Astrocyte of the hippocampus (primary cell): ENCODE results near the gene TCF12.

Source experiments
- DNase-seq: peaks from one replicate; pipeline ENCODE4 v3.0.0; 2011; ENCODE audit warnings: low read depth, low spot score

TCF12 gene

DNA sequence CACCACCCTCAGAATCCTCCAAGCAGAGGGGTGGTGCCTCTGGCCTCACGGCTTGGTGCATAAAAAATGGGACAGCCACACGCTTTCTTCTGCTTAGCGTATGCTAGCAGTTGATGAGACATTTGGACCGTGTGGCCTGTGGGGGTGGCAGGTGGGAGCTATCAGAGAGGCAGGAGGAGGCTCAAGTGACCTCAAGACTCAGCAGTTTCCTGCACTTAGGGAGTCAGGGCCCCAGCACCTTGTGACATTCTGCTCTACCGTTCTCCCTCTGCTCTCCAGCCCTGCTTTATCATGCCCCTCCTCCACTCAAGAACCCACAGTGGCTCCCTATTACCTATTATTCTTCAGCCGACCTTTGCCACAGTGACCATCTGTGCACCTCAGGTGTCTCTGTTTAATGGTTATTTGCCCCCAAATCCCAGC lies 416.9 kb downstream of the TCF12 start:
- DNase-seq, result no peak

DNA sequence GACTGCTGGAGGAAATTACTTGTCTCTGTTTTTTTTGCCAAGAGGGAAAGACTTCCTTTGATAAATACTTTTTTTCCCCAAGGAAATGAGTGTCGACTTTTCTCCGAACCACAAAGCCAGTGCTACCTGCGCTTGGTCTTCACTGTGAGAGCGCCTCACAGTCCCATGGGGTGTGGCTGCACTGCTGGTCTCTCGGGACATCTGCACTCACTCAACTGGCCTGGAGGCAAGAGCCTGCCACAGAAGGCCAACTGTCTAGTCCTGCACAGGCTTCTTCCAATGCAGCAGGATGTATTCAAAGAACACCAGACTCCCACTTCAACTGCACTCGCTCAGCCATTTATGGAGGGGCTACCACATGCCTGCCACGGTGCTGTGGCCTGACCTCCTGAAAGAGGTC lies 417.3 kb downstream of the TCF12 start:
- no peak for DNase-seq

DNA sequence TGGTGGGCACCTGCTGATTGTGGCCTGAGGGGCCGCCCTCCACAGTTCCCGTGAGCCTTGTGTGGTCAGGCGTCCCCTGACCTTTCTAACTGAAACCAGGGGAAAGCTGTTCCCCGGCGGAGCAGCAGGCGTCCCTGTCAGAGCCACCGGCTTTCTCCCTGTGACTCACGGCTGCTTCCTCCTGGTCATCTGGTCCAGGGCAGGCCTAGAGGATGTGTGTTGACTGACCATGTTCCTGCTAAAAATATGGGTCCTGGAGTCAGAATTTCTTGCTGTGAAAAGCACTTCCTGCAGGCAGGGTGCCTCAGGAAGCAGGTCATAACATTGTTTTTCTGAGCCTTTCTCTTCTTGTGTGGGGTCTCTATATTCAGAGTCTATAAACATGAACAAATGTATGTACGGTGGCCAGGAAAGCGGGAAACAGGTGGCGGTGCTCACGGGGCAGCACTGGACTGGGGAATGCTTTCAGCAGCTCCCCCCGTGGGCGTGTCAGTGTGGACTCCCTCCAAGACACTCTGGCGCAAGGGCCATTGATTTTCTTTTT lies 419.5 kb downstream of the TCF12 start:
- DNase-seq, result no peak

DNA sequence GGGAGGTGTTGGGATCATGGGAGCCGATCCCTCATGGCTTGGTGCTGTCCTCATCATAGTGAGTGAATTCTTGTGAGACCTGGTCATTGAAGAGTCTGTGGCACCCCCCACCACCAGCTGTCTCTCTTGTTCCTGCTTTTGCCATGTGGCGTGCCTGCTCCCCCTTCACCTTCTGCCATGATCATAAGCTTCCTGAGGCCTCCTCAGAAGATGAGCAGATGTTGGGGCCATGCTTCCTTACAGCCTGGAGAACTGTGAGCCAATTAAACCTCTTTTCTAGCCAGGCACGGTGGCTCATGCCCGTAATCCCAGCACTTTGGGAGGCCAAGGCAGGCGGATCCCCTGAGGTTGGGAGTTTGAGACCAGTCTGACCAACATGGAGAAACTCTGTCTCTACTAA lies 420.9 kb downstream of the TCF12 start:
- no peak for DNase-seq
